Tibial artery (tissue), 4 donors: ENCODE measurements around the gene CYLD.

Experiments
- DNase-seq, 2 donors: peaks; one replicate each; pipeline ENCODE4 v3.0.0-alpha.2; 2019
- H3K27ac ChIP-seq, 2 donors: fragments of 200-600 bp; sonication (generic) in 1 of 2; 1 replicate in 1 of 2; 2 replicates in 1 of 2; pipeline ENCODE4 v1.5.1; 2018 to 2019; ENCODE audit warnings: mild to moderate bottlenecking in 1 of 2
- H3K27me3 ChIP-seq, 2 donors: fragments of 200-600 bp; sonication (generic) in 1 of 2; one replicate each; pipeline versions ENCODE4 v1.5.1 to v1.6.0; 2016 to 2019
- H3K36me3 ChIP-seq, 3 donors: fragments of 200-600 bp; sonication (generic) in 2 of 3; one replicate each; pipeline ENCODE4 v1.5.1; 2016 to 2019; ENCODE audit warnings: mild to moderate bottlenecking in 2 of 3
- H3K4me1 ChIP-seq, 4 donors: fragments of 200-600 bp; sonication (generic) in 2 of 4; 1 replicate in 3 of 4; 2 replicates in 1 of 4; pipeline ENCODE4 v1.5.1; 2016 to 2019
- H3K4me3 ChIP-seq, 2 donors: fragments of 200-600 bp; sonication (generic) in 1 of 2; 1 replicate in 1 of 2; 2 replicates in 1 of 2; pipeline ENCODE4 v1.5.1; 2018 to 2019; ENCODE audit warnings: mild to moderate bottlenecking in 2 of 2
- H3K9me3 ChIP-seq, 3 donors: fragments of 200-600 bp; sonication (generic) in 1 of 3; one replicate each; pipeline ENCODE4 v1.5.1; 2016 to 2019
- intact Hi-C: fragments of 100-400 bp; cut with DNase I; formaldehyde crosslinking; loops from one replicate; pipeline ENCODE4 v1.15.0; 2023; ENCODE audit warnings: low total_unique reads
- TF ChIP-seq, protein P1 (sequence below), 2 experiments: fragments of 200-600 bp in 1 of 2; fragments of 450-650 bp in 1 of 2; IDR thresholded peaks; one replicate each; pipeline ENCODE4 v1.5.1; 2017 to 2019; ENCODE audit warnings: antibody characterized with exemption in 2 of 2, mild to moderate bottlenecking in 1 of 2, moderate library complexity in 1 of 2

CYLD gene

DNA sequence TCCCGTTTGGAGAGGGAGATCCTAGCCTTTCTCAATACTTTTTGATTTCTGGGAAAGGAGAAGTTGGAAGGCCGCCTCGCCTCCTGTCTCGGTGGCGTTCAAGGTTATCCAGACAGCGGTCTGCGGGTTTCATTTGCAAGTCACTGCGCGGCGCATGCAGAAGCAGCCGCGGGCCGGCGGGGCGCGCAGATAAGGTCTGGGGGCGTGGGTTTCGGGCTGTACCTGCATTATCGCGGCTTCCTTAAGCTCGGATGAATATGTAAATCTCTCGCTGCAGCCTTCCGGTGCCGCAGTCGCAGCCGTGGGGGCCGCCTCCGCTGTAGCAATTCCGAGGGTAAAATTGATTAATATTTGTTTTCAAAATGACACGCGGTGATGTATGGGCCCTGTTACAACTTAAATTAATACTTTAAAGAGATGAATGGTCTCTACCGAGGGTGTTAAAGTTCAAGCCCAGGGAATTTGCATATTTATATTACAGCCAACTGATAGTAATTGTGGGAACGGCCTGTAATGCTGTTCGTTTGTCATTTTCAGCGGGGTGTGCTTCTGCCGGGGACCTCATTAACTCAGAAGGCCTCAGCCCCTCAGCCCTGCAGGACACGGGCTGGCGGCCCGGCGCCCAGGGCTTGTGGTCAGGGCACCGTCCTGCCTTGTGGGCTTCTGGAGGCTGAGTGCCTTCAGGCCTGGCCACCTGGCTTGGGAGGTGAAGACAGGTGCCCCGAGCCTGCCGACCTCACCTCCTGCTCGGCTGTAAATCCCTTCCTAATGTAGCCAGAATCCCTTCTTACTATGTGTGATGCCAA lies 99.4 kb downstream of the CYLD start:
- DNase-seq: no peak
- H3K9me3 ChIP-seq: no peaks in the 10 kb centered on the region
- H3K4me3 ChIP-seq: peak overlapping the region in 1 of 2 donors; percentile 26
- no peak overlapping the region for H3K27ac ChIP-seq
- H3K27me3 ChIP-seq: peaks cover 0 to 24% of the 10 kb centered on the region in 2 donors
- TF ChIP-seq, protein P1, sequence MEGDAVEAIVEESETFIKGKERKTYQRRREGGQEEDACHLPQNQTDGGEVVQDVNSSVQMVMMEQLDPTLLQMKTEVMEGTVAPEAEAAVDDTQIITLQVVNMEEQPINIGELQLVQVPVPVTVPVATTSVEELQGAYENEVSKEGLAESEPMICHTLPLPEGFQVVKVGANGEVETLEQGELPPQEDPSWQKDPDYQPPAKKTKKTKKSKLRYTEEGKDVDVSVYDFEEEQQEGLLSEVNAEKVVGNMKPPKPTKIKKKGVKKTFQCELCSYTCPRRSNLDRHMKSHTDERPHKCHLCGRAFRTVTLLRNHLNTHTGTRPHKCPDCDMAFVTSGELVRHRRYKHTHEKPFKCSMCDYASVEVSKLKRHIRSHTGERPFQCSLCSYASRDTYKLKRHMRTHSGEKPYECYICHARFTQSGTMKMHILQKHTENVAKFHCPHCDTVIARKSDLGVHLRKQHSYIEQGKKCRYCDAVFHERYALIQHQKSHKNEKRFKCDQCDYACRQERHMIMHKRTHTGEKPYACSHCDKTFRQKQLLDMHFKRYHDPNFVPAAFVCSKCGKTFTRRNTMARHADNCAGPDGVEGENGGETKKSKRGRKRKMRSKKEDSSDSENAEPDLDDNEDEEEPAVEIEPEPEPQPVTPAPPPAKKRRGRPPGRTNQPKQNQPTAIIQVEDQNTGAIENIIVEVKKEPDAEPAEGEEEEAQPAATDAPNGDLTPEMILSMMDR (IDR thresholded peaks at IDR 0.05): no peak
- intact Hi-C loops: no loop called here
- no peaks in the 10 kb centered on the region for H3K36me3 ChIP-seq
- H3K4me1 ChIP-seq: peaks cover 0 to 8% (median 2%) of the 10 kb centered on the region in 4 donors

GRCh38 chr16:50842013-50842505 lies 100.2 kb downstream of the CYLD start:
- no peak for DNase-seq
- no peak overlapping the region for H3K4me3 ChIP-seq
- H3K9me3 ChIP-seq: no peaks in the 10 kb centered on the region
- peaks cover 0 to 8% (median 2%) of the 10 kb centered on the region in 4 donors for H3K4me1 ChIP-seq
- H3K36me3 ChIP-seq: no peaks in the 10 kb centered on the region
- H3K27ac ChIP-seq: no peak overlapping the region
- intact Hi-C loops: no loop called here
- H3K27me3 ChIP-seq: peaks cover 0 to 24% of the 10 kb centered on the region in 2 donors
- TF ChIP-seq, protein P1 (IDR thresholded peaks at IDR 0.05): no peak

- DNase-seq: no peak
- Histone ChIP-seq H3K27me3 (peaks cover 0 to 24% of the 10 kb centered on the region in 2 donors), H3K36me3 (no peaks in the 10 kb centered on the region), H3K9me3 (no peaks in the 10 kb centered on the region), H3K4me3 (no peak overlapping the region), H3K4me1 (peaks cover 0 to 8% (median 2%) of the 10 kb centered on the region in 4 donors), H3K27ac (no peak overlapping the region)
- intact Hi-C loops: no loop called here
- TF ChIP-seq, protein P1 (IDR thresholded peaks at IDR 0.05): no peak
Observed at GRCh38 chr16:50842589-50842988, 100.7 kb downstream of the CYLD start.

DNA sequence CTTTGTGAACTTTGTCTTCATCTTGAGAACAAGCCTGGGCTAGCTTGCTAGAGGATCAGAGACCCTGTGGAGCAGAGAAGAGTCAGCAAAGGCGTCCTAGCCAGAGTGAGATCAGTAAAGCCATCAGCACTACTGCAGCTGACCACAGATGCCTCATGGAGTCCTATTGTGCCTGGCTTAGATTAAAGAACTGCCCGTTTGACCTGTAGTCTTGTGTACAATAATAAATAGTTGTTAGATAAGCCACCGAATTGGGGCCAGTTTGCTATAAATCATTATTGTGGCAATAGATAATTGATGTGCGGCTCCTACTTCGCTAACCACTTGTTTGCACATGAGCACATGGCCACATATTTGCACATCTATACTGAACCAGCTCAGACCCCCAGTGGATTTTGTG lies 103.0 kb downstream of the CYLD start:
- TF ChIP-seq, protein P1 (IDR thresholded peaks at IDR 0.05): no peak
- intact Hi-C loops: no loop called here

DNA sequence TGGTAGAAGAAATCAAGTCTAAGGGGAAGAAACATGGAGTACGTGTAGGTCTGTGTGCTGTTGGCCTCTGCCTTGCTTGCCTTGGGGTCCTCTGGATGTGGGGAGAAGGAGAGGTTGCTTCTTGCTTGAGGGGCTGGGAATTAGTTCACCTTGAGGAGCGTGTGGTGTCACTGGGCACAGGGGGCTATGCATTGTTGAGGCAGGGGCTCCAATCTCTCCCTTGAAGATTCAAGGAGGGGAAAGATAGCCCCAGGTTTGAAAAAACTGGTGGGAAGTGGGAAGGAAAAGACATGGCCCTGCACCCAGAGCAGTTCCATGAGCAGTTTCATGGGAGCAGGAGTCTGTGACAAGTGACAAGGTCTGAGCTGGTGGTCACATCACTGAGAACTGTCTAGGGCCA lies 103.4 kb downstream of the CYLD start:
- Histone ChIP-seq H3K4me1 (peaks cover 0 to 8% (median 2%) of the 10 kb centered on the region in 4 donors), H3K27me3 (peaks cover 0 to 21% of the 10 kb centered on the region in 2 donors), H3K36me3 (no peaks in the 10 kb centered on the region), H3K4me3 (no peak overlapping the region), H3K27ac (no peak overlapping the region), H3K9me3 (no peaks in the 10 kb centered on the region)
- DNase-seq: no peak
- intact Hi-C loops: no loop called here
- TF ChIP-seq, protein P1 (IDR thresholded peaks at IDR 0.05): no peak

More for the DNA sequence above, 103.0 kb downstream of the CYLD start:
- no peak overlapping the region for H3K4me3 ChIP-seq
- H3K4me1 ChIP-seq: peaks cover 0 to 8% (median 2%) of the 10 kb centered on the region in 4 donors
- H3K9me3 ChIP-seq: no peaks in the 10 kb centered on the region
- H3K36me3 ChIP-seq: no peaks in the 10 kb centered on the region
- DNase-seq: no peak
- peaks cover 0 to 24% of the 10 kb centered on the region in 2 donors for H3K27me3 ChIP-seq
- no peak overlapping the region for H3K27ac ChIP-seq
